ENCODE measurements around the gene MROH2A.

The MROH2A gene

GRCh38 chr2:233754872-233755611 lies 23.1 kb upstream of the MROH2A start:
- Mint-ChIP-seq H3K27ac (no peak overlapping the region), H3K27me3 (peaks cover 6% of the 10 kb centered on the region), H3K4me1 (ENCODE audit: low read depth) (no peaks in the 10 kb centered on the region), H3K4me3 (no peak overlapping the region), H3K36me3 (ENCODE audit: low read depth) (no peaks in the 10 kb centered on the region), H3K9me3 (peaks cover 7% of the 10 kb centered on the region)

DNA sequence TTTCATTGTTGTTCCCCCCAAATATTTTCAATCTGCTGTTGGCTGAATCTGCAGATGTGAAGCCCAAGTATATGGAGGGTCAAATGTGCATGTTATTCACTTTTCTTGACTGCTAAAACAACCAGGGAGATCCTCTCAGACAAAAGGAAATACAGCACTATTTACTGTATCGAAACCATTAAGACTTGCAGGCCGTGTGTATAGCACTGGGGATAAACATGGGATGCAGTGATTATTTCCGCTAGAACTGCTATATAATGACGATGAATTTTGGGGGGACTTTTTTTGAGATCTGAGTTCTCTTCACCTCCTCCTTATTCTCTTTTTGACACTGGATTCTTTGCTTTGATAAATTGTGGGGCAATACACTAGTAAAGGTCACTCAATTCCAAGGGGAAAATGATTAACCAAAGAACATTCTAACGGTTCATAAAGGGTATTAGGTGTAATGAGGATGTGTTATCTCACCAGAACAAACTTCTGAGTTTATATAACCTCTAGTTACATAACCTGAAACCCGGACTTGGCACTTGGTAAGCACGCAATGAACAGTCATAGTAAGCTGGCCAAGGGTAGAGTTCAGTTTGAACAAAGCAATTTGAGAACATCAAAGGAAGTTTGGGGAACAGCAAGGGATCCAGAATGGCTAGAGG lies 21.6 kb upstream of the MROH2A start:
- H3K9me3 Mint-ChIP-seq = peaks cover 2% of the 10 kb centered on the region
- no peaks in the 10 kb centered on the region for H3K36me3 Mint-ChIP-seq (ENCODE audit: low read depth)
- no peak overlapping the region for H3K27ac Mint-ChIP-seq
- H3K4me3 Mint-ChIP-seq = no peak overlapping the region
- peaks cover 6% of the 10 kb centered on the region for H3K27me3 Mint-ChIP-seq
- H3K4me1 Mint-ChIP-seq (ENCODE audit: low read depth) = no peaks in the 10 kb centered on the region

- no peaks in the 10 kb centered on the region for H3K36me3 Mint-ChIP-seq (ENCODE audit: low read depth)
- peaks cover 4% of the 10 kb centered on the region for H3K27me3 Mint-ChIP-seq
- no peak overlapping the region for H3K4me3 Mint-ChIP-seq
- H3K27ac Mint-ChIP-seq = no peak overlapping the region
- no peaks in the 10 kb centered on the region for H3K9me3 Mint-ChIP-seq
- H3K4me1 Mint-ChIP-seq (ENCODE audit: low read depth) = no peaks in the 10 kb centered on the region
Measured at GRCh38 chr2:233758141-233758540, 20.0 kb upstream of the MROH2A start.

- H3K27ac Mint-ChIP-seq = no peak overlapping the region
- no peak overlapping the region for H3K4me3 Mint-ChIP-seq
- no peaks in the 10 kb centered on the region for H3K9me3 Mint-ChIP-seq
- no peaks in the 10 kb centered on the region for H3K36me3 Mint-ChIP-seq (ENCODE audit: low read depth)
- H3K4me1 Mint-ChIP-seq (ENCODE audit: low read depth) = no peaks in the 10 kb centered on the region
- H3K27me3 Mint-ChIP-seq = peaks cover 11% of the 10 kb centered on the region
Measured at GRCh38 chr2:233758849-233759248, 19.3 kb upstream of the MROH2A start.

- Mint-ChIP-seq H3K27me3 (peaks cover 20% of the 10 kb centered on the region), H3K9me3 (no peaks in the 10 kb centered on the region), H3K4me3 (no peak within 1 kb of the TSS), H3K27ac (no peak within 1 kb of the TSS), H3K4me1 (ENCODE audit: low read depth) (no peaks in the 10 kb centered on the region), H3K36me3 (ENCODE audit: low read depth) (no peaks in the 10 kb centered on the region)
Measured at GRCh38 chr2:233760043-233760442, 18.1 kb upstream of the MROH2A start, which contains the start of gene UGT1A1. TSS of gene UGT1A1 (plus strand) at chr2:233760270. CDS start at chr2:233760288, 18 bp downstream.

GRCh38 chr2:233761040-233761769 lies 16.9 kb upstream of the MROH2A start:
- Mint-ChIP-seq H3K9me3 (no peaks in the 10 kb centered on the region), H3K27ac (no peak overlapping the region)

DNA sequence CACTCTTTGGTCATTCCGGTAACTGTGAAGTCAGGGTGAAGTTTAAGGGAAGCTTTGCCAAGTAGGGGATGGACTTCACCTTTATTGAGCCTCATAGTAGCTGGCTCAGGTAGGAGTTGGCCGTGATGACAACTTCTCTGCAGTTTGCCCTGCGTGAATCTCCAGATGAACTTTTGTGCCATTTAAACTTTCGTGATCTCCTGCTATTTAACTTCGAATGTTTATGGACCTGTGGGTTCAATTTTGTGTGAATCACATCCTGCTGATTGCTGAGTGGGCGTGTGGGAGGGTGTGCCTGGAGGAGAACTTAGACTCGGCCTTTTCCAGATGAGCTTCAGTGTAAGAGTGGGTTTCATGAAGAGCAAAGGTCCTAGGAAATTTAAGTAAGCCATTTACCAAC lies 13.9 kb upstream of the MROH2A start:
- H3K27me3 Mint-ChIP-seq = peaks cover 34% of the 10 kb centered on the region
- no peaks in the 10 kb centered on the region for H3K36me3 Mint-ChIP-seq (ENCODE audit: low read depth)
- no peaks in the 10 kb centered on the region for H3K9me3 Mint-ChIP-seq
- no peak overlapping the region for H3K27ac Mint-ChIP-seq
- H3K4me1 Mint-ChIP-seq (ENCODE audit: low read depth) = no peaks in the 10 kb centered on the region
- no peak overlapping the region for H3K4me3 Mint-ChIP-seq

More at GRCh38 chr2:233761040-233761769, 16.9 kb upstream of the MROH2A start:
- H3K4me1 Mint-ChIP-seq (ENCODE audit: low read depth) = no peaks in the 10 kb centered on the region
- peaks cover 23% of the 10 kb centered on the region for H3K27me3 Mint-ChIP-seq
- H3K4me3 Mint-ChIP-seq = no peak overlapping the region
- no peaks in the 10 kb centered on the region for H3K36me3 Mint-ChIP-seq (ENCODE audit: low read depth)

DNA sequence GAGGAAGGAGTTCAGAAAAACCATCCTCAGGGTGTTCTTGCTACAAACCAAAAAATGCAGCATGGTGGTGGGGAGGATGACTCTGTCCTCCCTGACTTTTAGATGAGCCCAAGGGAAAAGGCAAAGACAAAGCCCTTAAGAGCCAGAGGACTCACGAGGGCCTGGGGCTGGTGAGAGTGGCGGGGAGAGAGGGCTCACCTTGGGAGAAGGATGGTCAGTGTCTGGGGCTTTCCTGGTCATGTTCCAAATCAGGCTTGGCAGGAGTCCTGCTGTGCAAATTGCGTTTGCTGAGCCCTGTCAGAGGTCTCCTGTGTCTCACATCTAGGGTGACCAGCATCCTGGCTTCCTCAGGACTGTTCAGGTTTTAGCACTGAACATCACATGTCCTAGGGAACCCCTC lies 13.4 kb upstream of the MROH2A start:
- Mint-ChIP-seq H3K4me1 (ENCODE audit: low read depth) (no peaks in the 10 kb centered on the region), H3K36me3 (ENCODE audit: low read depth) (no peaks in the 10 kb centered on the region), H3K9me3 (no peaks in the 10 kb centered on the region), H3K27ac (no peak overlapping the region), H3K27me3 (peaks cover 36% of the 10 kb centered on the region), H3K4me3 (no peak overlapping the region)

DNA sequence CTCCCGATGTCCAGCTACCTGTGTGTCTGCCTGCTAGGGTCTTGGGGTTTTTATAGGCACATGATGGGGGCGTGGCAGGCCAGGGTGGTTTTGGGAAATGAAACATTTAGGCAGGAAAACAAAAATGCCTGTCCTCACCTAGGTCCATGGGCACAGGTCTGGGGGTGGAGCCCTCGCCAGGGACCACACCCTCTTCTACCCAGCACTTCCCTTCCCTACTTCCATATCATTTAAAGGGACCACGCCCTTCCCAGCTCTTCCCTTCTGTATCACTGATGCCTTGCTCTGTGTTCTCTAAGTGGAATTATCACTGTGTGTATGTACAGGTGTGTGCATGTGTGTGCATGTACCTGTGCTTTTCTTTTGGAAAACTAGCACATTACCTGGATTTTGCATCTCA lies 11.7 kb upstream of the MROH2A start:
- Mint-ChIP-seq H3K4me1 (ENCODE audit: low read depth) (no peaks in the 10 kb centered on the region), H3K27ac (no peak overlapping the region), H3K36me3 (ENCODE audit: low read depth) (no peaks in the 10 kb centered on the region), H3K9me3 (no peaks in the 10 kb centered on the region), H3K27me3 (peaks cover 36% of the 10 kb centered on the region), H3K4me3 (no peak overlapping the region)

DNA sequence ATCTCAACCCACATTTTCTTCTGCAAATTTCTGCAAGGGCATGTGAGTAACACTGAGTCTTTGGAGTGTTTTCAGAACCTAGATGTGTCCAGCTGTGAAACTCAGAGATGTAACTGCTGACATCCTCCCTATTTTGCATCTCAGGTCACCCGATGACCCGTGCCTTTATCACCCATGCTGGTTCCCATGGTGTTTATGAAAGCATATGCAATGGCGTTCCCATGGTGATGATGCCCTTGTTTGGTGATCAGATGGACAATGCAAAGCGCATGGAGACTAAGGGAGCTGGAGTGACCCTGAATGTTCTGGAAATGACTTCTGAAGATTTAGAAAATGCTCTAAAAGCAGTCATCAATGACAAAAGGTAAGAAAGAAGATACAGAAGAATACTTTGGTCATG lies 10.1 kb upstream of the MROH2A start:
- Mint-ChIP-seq H3K27me3 (peaks cover 32% of the 10 kb centered on the region), H3K36me3 (ENCODE audit: low read depth) (no peaks in the 10 kb centered on the region)

DNA sequence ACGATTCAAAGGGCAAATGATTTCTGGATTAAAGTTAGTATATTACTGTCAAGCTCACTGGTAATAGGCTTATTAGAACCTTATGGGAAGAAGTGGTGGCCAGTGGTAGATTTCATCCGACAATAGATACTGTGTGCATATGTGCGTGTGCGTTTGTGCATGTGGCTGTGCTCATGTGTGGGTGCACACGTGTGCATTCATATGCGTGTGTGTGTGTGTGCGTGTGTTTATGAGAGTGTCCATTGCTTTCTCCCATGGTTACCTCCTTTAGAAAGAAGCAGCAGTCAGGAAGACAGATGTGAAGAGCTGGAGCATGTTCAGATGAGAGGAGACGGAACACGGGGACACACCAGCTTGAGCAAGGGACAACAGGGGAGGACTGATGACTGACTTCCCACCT lies 8.9 kb upstream of the MROH2A start:
- no peak overlapping the region for H3K27ac Mint-ChIP-seq
- no peaks in the 10 kb centered on the region for H3K9me3 Mint-ChIP-seq
- H3K4me3 Mint-ChIP-seq = no peak overlapping the region
- H3K36me3 Mint-ChIP-seq (ENCODE audit: low read depth) = no peaks in the 10 kb centered on the region
- H3K27me3 Mint-ChIP-seq = peaks cover 20% of the 10 kb centered on the region
- H3K4me1 Mint-ChIP-seq (ENCODE audit: low read depth) = no peaks in the 10 kb centered on the region

More for the DNA sequence above, 10.1 kb upstream of the MROH2A start:
- H3K27ac Mint-ChIP-seq = no peak overlapping the region
- H3K4me1 Mint-ChIP-seq (ENCODE audit: low read depth) = no peaks in the 10 kb centered on the region
- no peaks in the 10 kb centered on the region for H3K9me3 Mint-ChIP-seq
- H3K4me3 Mint-ChIP-seq = no peak overlapping the region

DNA sequence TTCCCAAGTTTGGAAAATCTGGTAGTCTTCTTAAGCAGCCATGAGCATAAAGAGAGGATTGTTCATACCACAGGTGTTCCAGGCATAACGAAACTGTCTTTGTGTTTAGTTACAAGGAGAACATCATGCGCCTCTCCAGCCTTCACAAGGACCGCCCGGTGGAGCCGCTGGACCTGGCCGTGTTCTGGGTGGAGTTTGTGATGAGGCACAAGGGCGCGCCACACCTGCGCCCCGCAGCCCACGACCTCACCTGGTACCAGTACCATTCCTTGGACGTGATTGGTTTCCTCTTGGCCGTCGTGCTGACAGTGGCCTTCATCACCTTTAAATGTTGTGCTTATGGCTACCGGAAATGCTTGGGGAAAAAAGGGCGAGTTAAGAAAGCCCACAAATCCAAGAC lies 6.0 kb upstream of the MROH2A start:
- no peak overlapping the region for H3K27ac Mint-ChIP-seq
- peaks cover 18% of the 10 kb centered on the region for H3K27me3 Mint-ChIP-seq
- H3K36me3 Mint-ChIP-seq (ENCODE audit: low read depth) = no peaks in the 10 kb centered on the region
- no peaks in the 10 kb centered on the region for H3K4me1 Mint-ChIP-seq (ENCODE audit: low read depth)
- peaks cover 11% of the 10 kb centered on the region for H3K9me3 Mint-ChIP-seq
- no peak overlapping the region for H3K4me3 Mint-ChIP-seq

DNA sequence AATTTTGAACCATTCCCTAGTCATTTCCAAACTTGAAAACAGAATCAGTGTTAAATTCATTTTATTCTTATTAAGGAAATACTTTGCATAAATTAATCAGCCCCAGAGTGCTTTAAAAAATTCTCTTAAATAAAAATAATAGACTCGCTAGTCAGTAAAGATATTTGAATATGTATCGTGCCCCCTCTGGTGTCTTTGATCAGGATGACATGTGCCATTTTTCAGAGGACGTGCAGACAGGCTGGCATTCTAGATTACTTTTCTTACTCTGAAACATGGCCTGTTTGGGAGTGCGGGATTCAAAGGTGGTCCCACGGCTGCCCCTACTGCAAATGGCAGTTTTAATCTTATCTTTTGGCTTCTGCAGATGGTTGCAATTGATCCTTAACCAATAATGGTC lies 5.5 kb upstream of the MROH2A start:
- Mint-ChIP-seq H3K9me3 (peaks cover 11% of the 10 kb centered on the region), H3K4me1 (ENCODE audit: low read depth) (no peaks in the 10 kb centered on the region), H3K4me3 (no peak overlapping the region), H3K36me3 (ENCODE audit: low read depth) (no peaks in the 10 kb centered on the region), H3K27me3 (peaks cover 14% of the 10 kb centered on the region), H3K27ac (no peak overlapping the region)

DNA sequence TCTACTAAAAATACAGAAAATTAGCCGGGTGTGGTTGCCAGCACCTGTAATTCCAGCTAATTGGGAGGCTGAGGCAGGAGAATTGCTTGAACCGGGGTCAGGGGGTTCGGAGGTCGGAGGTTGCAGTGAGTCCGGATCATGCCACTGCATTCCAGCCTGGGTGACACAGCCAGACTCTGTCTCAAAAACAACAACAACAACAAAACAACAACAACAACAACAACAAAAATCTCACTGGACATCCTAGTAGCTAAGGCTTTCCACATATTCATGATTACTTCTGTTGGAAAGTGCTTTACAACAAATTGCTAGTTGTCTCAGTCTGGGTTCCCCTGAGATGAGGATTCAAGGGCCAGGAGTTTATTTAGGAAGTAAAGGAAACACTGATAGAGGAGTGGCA lies 4.3 kb upstream of the MROH2A start:
- Mint-ChIP-seq H3K36me3 (ENCODE audit: low read depth) (no peaks in the 10 kb centered on the region), H3K27ac (no peak overlapping the region), H3K4me1 (ENCODE audit: low read depth) (no peaks in the 10 kb centered on the region), H3K4me3 (no peak overlapping the region), H3K9me3 (peaks cover 15% of the 10 kb centered on the region), H3K27me3 (peaks cover 17% of the 10 kb centered on the region)

DNA sequence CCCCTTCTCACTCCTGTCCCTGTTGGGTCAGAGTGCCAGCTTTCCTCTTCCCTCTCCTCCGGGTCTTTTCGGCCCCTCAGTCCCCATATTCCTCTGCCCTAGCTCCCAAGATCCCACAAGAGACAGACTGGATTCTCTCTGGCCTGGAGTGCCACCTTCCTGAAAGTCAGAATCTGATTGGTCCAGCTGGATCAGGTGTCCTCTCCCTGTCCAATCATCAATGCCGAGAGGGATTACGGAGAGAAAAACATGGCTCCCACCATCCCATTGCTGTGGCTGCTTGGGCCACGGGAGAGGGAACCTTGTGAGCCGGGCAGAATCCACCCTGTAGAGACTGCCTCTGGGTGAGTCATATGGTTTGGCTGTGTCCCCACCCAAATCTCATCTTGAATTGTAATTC lies 2.7 kb upstream of the MROH2A start:
- no peaks in the 10 kb centered on the region for H3K4me1 Mint-ChIP-seq (ENCODE audit: low read depth)

More for the DNA sequence above, 2.7 kb upstream of the MROH2A start:
- H3K27me3 Mint-ChIP-seq = peaks cover 21% of the 10 kb centered on the region
- H3K27ac Mint-ChIP-seq = no peak overlapping the region
- no peaks in the 10 kb centered on the region for H3K36me3 Mint-ChIP-seq (ENCODE audit: low read depth)
- no peak overlapping the region for H3K4me3 Mint-ChIP-seq
- H3K9me3 Mint-ChIP-seq = peaks cover 15% of the 10 kb centered on the region

Data from stimulated activated naive CD8-positive, alpha-beta T cell treated with anti-CD3 and anti-CD28 coated beads, Interleukin-15, Interleukin-2, amounts not matched to agents 100 ng/mL and 50 ng/mL, for 24 hours (primary cell).